ENCODE results near the gene PRRT1.
"Not testable (repeated sequence)": the region's sequence is repeated elsewhere in the genome, so short reads cannot be mapped to it uniquely, and the experiment has no call there.

The PRRT1 gene

DNA sequence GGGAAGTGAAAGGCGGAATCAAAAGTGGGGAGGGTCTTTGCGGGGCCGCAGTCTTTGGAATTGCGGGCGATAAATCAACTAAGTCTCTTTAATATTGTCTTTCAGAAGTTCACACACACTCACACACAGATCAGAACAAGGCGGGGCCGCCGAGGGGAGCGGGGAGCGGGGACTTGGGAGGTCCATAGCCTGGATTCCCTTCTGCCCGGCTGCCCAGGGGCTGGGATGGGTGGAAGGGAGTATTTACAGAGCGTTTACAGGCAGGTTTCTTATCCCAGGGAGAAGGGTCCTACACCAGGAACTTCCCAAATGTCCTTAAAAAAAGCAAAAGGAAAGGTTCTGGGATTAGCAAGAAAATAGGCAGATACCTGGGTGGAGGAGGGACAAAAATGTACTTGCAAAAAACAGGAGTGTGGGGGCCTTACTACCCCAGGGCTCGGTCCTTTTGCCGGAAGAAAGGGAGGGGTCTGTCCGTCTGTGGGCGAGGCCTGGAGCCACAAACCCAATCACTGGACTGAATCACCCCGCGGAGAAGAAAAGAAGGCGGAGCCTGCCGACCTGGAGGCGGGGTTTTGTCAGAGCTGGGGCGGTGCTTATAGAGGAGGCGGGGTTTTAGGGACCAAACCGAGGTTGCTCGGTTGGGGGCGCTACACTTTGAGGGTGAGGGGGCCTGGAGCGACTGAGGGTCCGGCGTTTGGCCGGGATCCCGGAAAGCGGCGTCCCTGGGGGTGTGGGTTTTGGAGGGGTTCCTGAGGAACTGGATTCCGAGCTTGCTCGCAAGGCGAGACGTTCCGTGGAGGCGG lies 3.2 kb downstream of the PRRT1 start:
- DNase-seq, result no peak

DNA sequence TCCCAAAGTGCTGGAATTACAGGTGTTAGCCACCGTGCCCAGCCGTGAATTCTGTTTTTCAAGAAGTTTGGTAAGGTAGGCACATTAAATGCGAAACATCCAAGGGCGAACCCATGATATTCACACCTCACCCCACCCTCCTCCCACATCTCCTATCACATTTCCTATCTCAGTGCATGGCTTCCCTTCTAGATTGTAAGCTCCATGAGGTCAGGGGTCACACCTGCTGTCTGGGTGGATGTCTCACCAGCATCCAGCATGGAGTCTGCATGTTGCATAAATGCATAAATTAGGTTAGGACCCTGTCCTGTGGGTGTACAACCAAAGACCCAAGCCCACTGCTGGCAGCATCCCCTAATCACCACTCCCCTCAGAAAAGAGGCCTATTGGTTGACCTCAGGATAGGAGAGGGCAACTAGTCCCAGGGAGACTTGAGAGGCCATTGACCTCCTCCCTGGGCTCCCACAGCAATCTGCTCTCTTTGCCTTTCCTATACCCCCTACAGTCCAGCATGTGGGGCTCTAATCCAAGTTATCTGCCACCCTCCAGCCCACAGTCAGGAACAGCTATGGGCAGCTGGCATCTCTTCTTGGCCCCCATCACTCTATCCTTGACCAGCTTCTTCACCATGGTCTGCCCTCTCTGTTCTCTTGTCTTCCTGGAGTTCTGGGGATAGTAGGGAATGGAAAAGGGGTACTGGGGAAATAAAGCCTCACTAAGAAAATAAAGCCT lies 4.2 kb downstream of the PRRT1 start:
- DNase-seq, result no peak

DNA sequence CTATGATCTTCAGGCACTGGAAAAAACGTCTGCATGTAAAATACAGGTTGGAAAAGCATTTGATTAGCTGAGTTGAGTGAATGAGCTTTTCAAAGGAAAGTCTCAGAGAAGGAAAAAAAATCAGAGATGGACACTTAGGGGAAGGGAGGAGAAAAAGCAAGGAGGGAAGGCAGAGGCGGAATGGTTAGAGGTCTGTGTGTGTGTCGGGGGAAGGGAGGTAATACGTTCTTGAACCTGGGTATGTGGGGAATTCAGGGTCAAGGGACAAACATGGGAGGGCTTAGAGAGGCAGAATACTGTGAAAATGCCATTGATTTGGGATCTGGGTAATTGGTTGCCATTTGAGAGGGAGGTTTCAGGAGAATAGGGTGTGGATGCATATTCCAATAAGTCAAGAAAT lies 5.1 kb downstream of the PRRT1 start:
- DNase-seq, result no peak

DNA sequence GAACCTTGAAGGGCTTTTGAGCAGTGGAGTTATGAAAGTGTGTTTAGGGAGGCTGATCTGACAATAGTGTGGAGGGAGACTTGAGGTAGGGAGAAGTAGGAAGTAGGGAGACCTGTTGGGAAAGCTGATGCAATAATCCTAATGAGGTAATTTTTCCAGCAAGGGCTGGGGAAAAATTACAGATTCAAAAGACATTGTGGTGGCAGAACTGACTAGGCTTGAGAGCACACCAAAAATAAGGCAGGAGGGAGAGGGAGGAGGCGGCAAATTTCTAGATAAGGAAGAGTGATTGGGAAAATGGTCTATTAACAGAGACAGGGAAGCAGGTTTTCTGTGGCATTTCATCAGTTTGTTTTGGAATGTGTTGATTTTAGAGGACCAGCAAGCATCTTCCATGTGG lies 5.5 kb downstream of the PRRT1 start:
- DNase-seq, result no peak

DNA sequence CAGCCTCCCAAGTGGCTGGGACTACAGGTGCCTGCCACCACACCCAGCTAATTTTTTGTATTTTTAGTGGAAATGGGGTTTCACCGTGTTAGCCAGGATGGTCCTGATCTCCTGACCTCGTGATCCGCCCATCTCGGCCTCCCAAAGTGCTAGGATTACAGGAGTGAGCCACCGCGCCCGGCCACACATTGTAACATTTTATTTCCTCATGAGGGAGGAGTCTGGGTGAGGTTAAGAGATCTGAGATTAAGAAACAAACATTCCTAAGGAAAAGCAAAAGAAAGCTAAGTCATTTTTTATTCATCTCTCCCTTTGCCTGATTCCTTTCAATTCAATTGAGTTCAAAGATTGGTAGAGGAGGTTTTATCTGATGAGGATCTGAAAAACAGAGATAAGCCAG lies 7.5 kb downstream of the PRRT1 start:
- DNase-seq, result not testable (repeated sequence)

DNA sequence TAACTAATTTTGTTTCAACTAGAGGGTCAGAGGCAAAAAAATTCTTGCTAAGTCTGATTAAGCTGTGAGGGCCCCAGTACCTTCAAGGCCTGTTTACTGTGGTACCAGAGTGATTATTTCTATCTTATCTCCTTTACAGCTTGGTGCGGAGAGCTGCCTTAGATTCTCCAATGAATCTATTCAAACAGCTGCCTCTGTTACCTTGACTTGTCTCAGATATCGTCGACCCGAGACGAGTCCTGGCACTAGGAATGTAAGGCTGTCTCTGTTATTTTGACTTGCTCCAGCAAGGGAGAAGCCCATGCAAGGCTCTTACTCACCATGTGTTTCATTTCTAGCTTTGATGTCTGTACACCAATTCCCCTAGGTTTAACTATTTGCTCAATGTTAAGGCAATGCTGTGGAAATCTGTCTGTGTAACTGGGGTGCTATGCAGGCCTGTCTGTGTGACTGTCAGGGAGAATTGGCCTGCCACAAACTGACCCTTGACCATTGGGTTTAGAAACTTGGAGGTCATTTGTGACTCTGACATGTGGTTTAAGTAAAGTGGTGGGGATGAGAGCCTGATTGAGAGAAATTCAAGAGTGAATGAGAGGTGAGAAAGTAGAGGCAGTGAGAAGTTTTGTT lies 11.2 kb downstream of the PRRT1 start:
- no peak for DNase-seq

DNA sequence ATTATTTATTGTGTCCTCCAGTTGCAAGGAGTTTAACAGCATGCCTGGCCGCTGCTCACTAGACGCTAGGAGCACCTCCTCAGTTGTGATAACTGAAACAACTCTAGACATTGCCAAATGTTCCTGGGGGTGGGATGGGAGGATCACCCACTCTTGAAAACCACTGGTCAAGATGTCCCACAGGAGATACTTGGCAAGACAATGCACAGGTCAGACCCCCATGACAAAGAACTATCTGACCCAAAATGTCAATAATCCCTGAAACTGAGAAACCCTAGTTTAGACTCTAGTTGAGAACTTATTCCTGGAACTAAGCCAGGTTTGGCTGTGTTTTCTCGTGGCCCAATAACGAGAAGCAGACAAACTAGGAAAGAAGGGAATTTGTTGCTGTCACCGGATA lies 12.1 kb downstream of the PRRT1 start:
- no peak for DNase-seq

DNA sequence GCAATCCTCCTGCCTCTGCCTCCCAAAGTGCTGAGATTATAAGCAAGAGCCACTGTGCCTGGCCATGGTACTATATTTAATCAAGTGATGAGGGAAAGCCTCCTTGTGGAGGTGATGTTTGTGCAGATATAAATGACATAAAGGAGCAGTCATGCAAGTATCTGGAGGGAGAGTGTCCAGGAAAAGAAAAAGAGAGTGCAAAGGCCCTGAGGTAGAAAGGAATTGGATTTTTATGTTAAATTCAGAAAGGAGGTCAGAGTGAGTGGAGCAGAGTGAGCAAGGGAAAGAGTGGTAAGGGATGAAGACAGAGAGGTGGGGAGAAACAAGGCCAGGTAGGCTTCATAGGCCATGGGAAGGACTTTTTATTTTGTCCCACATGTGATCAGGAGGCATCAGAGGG lies 14.3 kb downstream of the PRRT1 start:
- no peak for DNase-seq

DNA sequence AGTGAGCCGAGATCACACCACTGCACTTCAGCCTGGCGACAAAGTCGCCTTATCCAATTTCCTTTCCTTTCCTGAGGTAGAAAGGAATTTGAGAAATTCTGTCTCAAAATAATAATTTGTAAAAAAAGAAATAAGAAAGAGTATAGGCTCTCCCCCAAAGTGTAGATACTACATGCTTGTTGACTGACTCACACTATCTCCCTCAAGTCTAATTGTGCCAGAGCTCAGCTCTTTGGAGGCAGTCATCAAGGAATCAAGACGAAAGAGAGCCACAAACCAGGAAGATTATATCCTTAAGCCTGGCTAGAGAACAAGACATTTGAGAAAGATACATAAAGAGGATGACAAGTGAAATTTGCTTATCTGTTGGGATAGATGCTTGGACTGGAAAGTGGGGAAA lies 18.0 kb downstream of the PRRT1 start:
- no peak for DNase-seq

DNA sequence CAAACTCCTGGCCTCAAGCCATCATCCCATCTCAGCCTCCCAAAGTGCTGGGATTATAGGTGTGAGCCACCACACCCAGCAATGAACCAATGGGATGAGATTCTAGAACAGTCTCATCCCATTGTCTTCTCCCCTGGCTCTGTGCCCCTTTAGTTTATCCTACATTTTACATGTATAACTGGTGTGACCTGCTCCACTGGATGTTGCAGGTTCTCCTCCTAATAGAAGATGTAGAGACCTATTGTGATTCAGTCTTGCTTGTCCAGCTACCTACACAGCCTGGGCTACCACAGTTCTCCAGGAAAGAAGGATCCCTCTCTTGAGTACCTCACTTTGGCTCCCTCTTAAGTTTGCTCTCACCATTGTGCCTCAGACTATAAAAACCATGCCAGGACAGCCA lies 19.6 kb downstream of the PRRT1 start:
- no peak for DNase-seq

DNA sequence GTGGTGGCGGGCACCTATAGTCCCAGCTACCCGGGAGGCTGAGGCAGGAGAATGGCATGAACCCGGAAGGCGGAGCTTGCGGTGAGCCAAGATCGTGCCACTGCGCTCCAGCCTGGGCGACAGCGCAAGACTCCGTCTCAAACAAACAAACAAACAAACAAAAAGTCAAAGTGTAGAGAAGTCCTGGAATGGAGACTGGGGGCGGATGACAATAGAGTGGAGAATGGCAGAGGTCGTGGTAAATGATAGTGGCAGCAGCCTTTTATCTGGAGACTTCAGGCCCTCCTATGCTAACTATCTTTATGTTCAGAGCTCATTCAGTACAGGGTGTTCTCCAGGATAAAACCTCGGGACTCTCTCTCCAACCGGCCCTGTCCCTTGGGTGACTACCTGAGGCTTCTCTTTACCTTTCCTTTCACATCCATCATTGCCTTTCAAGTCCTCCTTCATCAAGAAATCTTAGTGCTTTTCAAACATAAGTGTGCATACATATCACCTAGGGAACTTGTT lies 20.2 kb downstream of the PRRT1 start:
- no peak for DNase-seq

DNA sequence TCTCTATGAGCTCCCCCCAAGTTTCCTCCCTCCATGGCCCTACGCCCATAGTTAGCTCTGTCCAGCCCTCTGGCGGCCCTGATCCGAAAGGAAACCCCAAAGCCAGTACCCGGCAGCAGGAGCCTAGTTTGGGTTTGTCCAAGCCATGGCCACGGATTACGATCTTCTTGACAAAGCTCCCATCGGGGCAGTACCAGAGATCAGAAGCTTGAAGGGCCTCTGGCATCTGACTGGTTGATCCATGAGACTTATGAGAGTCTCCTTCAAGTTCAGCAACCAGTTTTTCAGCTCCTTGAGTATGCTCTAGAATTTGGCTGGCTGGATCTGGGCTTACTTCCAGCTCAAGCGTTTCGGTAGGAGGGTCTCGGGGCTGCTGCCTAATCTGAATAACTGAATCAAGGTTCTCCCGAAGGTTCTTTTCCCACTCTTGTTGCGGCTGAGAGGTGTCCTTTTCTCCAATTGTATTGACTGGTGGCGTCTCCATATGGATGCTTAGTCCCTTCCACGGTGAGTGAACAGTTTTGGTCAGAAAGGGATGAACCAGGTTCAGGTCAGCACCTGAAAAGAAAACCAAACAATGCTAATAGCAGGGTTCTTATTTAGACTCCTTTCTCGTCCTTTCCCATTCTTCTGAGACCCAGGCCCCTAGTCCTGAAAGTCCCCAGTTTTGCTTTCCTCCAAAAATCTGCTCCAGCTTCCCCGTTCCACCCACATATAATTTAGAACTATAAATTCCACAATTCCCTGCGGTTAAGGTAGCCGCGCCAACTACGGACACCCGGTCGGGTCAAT lies 22.2 kb downstream of the PRRT1 start:
- no peak for DNase-seq

DNA sequence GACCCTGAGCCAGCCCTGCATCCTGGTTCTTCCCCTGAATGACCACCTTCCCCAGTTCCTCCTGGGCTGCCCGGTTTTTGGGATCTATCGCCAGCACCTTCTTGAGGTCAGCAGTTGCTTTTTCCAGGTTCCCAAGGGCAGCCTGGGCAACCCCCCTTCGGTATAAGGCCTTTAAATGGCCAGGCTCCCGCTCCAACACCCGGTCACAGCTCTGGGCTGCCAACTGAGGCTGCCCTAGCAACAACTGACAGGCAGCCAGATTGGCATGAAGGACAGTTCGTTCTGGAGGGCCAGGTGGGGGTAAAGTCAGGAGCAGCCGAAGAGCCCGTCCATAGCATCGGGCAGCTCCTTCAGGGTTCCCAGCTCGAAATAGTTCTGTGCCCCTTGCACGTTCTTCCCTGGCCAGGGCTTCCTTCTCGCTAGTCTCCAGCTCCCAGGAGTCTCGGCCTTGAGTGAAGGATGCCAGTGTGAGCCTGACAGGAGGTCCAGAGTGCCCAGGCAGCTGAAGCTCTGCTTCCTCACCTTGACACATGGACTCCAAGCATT lies 22.9 kb downstream of the PRRT1 start:
- no peak for DNase-seq

DNA sequence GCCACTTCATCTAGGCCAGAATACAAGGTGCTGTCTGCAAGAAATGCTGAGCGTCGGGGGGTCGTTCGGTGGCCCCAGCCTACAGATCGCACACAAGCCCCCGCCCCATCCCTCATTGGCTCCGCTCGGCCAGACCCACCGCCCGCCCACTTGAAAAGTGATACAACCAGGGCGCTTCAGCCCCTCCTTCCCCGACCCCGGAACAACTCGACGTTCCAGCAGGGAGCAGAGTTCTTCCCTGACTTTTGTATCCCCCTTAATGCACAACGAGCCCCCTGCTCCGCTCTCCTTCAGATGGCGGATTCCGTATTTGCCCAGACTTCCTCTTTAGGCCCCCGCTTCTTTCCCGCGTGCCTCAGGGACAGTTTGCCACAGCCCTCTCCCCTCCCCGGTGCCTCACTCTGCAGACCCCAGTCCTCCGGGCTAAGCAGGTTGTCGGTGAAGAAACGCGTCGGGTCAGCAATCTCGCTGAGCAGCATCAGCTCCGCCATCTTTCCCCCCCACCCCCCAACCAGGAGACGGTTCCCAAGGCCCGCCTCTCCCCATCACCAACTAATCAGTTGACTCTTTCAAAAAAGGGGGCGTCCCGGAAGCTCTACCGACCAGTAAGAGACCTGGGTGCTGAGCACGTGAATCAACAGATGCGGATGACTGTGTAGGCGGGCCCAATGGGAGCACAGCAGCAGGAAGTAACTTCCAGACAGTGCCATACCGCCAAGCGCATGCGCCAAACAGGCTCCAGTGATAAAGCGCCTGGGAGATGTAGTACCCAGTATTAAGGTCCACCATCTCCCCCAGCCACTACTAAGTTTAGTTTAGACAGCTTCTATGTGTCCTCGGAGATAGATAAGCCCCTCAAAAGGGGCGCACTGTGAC lies 23.8 kb downstream of the PRRT1 start, which contains the start of gene ATF6B:
ATF6B (minus strand) TSS at position 530 of the 876 bp plus-strand sequence; CDS start at position 491, 39 bp downstream.
- peak; percentile 96 for DNase-seq

DNA sequence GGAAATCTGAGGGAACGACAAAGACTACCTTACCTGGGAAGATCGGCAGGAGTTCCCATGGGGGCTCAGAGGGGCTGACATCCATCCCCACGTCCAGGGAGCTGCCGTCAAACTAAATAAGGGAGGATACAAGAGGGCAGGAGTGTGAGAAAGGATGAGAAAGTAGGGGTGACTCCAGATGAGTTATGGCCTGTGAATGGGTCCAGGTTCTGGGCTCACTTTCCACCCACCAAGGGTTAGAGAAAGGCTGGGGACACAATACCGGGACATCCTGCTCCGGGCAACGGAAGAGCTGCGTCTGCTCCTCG lies 24.4 kb downstream of the PRRT1 start:
- no peak for DNase-seq

DNA sequence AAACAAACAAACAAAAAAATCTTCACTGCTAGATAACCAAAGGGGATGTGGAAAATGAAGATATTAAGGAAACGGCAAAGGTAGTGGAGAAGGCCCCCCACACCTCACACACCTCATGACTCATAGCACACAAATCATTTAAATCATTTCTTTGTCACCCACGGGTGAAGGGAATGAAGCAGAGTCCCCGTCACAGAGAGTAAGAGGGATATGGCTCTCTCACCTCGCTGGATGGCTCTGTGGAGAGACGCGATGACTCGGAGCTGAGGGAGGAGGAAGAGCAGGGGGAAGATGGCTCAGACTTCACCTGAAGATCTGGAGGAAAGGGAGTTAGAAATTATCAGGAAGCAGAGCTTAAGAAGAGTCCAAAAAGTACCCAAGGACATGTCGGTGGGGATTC lies 24.9 kb downstream of the PRRT1 start:
- no peak for DNase-seq

DNA sequence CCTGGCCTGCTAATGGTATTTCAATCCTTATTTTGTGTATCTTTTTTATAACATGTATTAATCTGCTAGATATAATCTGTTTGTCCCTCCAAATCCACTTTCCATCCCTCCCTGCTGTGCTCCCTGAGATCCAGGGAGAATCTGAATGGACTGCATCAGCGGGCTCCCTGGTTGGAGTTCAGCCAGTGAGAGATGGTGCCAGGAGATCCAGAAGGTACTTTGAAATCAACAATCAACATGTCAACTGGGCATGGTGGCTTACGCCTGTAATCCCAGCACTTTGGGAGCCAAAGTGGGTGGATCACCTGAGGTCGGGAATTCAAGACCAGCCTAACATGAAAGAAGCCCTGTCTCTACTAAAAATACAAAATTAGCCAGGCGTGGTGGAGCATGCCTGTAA lies 28.1 kb downstream of the PRRT1 start:
- no peak for DNase-seq

DNA sequence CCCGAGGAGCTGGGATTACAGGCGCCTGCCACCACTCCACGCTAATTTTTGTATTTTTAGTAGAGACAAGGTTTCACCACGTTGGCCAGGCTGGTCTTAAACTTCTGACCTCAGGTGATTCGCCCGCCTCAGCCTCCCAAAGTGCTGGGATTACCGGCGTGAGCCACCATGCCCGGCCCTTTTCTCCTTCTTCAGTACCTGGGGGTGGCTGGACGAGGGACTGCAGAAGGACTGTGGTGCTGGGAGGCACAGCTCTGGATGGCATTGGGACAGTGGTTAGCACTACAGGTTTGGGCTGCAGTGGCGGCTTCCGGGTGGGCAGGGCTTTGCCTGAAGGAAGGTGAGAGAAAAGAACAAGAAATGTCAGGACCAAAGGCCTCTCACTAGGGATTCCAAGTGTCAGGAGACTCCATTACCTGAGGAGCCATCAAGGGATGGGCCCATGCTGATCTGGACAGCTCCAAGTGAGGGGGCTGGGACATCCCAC lies 31.1 kb downstream of the PRRT1 start:
- DNase-seq, result no peak

DNA sequence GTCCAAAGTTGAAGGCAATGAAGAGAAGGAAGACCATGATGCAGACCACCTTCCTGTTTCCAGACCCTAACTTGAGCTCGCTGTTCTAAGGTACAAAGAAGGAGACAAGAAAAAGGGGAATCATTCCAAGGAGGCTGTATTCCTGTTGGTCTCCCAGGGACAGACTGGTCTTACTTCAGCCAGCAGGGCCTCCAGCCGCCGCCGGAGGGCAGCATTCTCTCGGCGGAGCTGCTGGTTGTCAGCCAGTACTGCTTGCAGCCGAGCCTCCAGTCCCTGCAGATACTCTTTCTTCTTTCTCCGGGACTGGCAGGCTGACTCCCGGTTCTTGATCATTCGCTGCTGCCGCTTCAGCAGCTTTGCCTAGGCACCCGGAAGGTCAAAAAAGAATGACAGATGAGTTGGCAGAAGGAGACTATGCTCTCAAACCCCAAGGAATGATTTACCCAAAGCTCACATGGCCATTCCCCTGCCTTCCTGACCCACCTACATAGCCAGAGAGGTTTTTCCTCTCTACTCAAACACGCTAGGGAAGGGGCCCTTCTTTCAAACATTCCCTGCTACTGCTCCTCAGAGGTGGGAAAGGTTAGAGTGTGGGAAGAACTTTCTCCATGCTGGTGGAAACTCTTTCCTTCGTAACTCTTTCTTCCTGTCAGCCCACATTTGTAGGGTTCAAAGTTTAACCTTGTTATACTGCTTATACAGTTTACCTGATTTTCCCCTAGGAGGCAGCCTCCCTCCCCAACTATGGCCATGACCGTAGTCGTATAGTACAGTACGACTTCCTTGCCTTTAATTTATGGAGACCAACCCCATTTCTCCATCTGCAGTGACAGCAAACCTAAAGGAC lies 32.7 kb downstream of the PRRT1 start:
- no peak for DNase-seq

DNA sequence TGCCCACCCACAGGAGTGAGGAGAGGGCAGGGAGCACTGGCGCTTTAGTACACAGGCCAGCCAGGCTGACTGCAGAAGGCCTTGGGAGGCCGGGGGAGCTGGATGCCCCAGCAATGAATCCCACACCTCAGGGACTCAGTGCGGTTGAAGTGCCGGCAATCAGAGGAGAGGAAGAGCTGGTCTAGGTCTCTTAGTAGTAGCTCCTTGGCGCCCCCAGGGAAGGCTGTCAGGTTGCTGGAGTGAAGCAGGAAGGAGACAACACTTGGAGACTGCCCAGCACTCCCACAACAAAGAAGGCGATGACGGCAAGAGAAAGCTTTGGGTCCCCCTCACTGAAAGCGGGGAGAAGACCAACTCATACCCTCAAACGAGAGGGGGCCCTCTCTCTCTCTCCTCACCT lies 34.3 kb downstream of the PRRT1 start:
- no peak for DNase-seq

DNA sequence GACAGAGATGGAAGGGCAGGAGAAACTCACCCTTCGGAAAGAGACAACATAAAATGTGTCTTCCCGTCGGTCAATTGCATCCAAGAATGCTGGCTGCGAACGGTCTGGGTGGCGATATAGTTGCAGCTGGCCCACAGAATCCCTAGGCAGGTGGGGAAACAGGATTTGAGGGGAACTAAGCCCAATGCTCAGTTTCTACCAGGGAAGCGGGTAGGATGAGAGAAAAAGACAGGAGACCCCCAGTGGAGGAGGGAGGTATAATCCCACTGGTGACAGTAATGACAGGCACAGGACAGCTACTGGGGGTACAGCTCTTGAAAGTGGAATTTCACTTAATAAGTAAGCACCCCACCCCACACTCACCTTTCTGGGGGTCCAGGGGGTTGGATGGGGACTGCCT lies 35.1 kb downstream of the PRRT1 start:
- DNase-seq, result no peak
